CD14-positive monocyte (primary cell): ENCODE measurements around the gene IMMP1L. TPM values are rescaled to one million over a fixed set of nuclear protein-coding genes. Genes with fewer than 3 reads are reported as not detected.

Source experiments
- DNase-seq, 3 donors: peaks; one replicate each; pipeline ENCODE4 v3.0.0-alpha.2; 2011 to 2022
- H2AFZ ChIP-seq: 2 replicates; pipeline ENCODE4 v1.6.0; 2012; ENCODE audit warnings: mild to moderate bottlenecking, low read depth, low read length, inconsistent platforms; ENCODE audit not compliant: insufficient read depth, poor library complexity, severe bottlenecking
- H3K27ac ChIP-seq, 2 donors: 1 replicate in 1 of 2; 2 replicates in 1 of 2; pipeline ENCODE4 v1.5.1; 2012 to 2013; ENCODE audit warnings: low read length in 2 of 2, control low read depth in 1 of 2, inconsistent platforms in 1 of 2, low read depth in 1 of 2, mild to moderate bottlenecking in 1 of 2
- H3K27me3 ChIP-seq, 2 donors: one replicate each; pipeline versions ENCODE4 v1.6.0 to v1.6.1; 2011 to 2013; ENCODE audit warnings: low read length in 2 of 2; ENCODE audit not compliant: control insufficient read depth in 2 of 2, insufficient read depth in 2 of 2
- H3K36me3 ChIP-seq, 2 donors: replicated peaks in 1 of 2; 1 replicate in 1 of 2; 2 replicates in 1 of 2; pipeline versions ENCODE4 v1.5.1 to v1.6.1; 2012 to 2013; ENCODE audit warnings: low read length in 2 of 2, control low read depth in 1 of 2, inconsistent platforms in 1 of 2, mild to moderate bottlenecking in 1 of 2; ENCODE audit not compliant: insufficient read depth in 2 of 2, control insufficient read depth in 1 of 2
- H3K4me1 ChIP-seq, 2 donors: 1 replicate in 1 of 2; 2 replicates in 1 of 2; pipeline versions ENCODE4 v1.5.1 to v1.6.1; 2012 to 2013; ENCODE audit warnings: low read length in 2 of 2, control low read depth in 1 of 2, inconsistent platforms in 1 of 2, mild to moderate bottlenecking in 1 of 2, moderate library complexity in 1 of 2; ENCODE audit not compliant: insufficient read depth in 2 of 2, control insufficient read depth in 1 of 2
- H3K4me2 ChIP-seq: replicated peaks from 2 replicates; pipeline ENCODE3; 2012; ENCODE audit warnings: low read length, moderate library complexity, mild to moderate bottlenecking; ENCODE audit not compliant: poor library complexity, severe bottlenecking; ENCODE audit errors: extremely low read depth
- H3K4me3 ChIP-seq, 3 experiments: fragments of 200-600 bp in 1 of 3; sonication (generic) in 1 of 3; replicated peaks in 1 of 3; 1 replicate in 2 of 3; 2 replicates in 1 of 3; pipeline ENCODE4 v1.5.1; 2011 to 2013; ENCODE audit warnings: low read length in 3 of 3, mild to moderate bottlenecking in 3 of 3, control low read depth in 2 of 3, low read depth in 2 of 3, inconsistent platforms in 1 of 3, moderate library complexity in 1 of 3
- H3K79me2 ChIP-seq: 2 replicates; pipeline ENCODE4 v1.6.0; 2012; ENCODE audit warnings: mild to moderate bottlenecking, control low read depth, inconsistent platforms, low read length, moderate library complexity; ENCODE audit not compliant: insufficient read depth
- H3K9ac ChIP-seq: 2 replicates; pipeline ENCODE4 v1.6.0; 2017; ENCODE audit warnings: low read length, mild to moderate bottlenecking; ENCODE audit not compliant: insufficient read depth, poor library complexity, severe bottlenecking
- H3K9me3 ChIP-seq, 2 donors: replicated peaks in 1 of 2; 1 replicate in 1 of 2; 2 replicates in 1 of 2; pipeline versions ENCODE4 v1.5.1 to v1.6.1; 2012 to 2013; ENCODE audit warnings: low read length in 2 of 2, control low read depth in 1 of 2; ENCODE audit not compliant: control insufficient read depth in 1 of 2, insufficient read depth in 1 of 2
- H4K20me1 ChIP-seq: 2 replicates; pipeline ENCODE4 v1.6.0; 2012; ENCODE audit warnings: mild to moderate bottlenecking, low read length, control low read depth, moderate library complexity; ENCODE audit not compliant: insufficient read depth
- H3K27ac Mint-ChIP-seq, 7 donors: one replicate each; pipeline ENCODE4 v1.8.0; 2020; ENCODE audit warnings: mild to moderate bottlenecking in 7 of 7, mixed read lengths in 7 of 7, moderate library complexity in 6 of 7, inconsistent platforms in 2 of 7
- H3K27me3 Mint-ChIP-seq, 3 donors: one replicate each; pipeline ENCODE4 v1.8.0; 2021 to 2022; ENCODE audit warnings: low read depth in 3 of 3, mild to moderate bottlenecking in 3 of 3, mixed read lengths in 3 of 3, moderate library complexity in 3 of 3, inconsistent platforms in 1 of 3
- H3K36me3 Mint-ChIP-seq, 2 donors: one replicate each; pipeline ENCODE4 v1.8.0; 2020; ENCODE audit warnings: mixed read lengths in 2 of 2, inconsistent platforms in 1 of 2, mild to moderate bottlenecking in 1 of 2
- H3K4me1 Mint-ChIP-seq: one replicate; pipeline ENCODE4 v1.8.0; 2020; ENCODE audit warnings: mild to moderate bottlenecking, mixed read lengths
- H3K4me3 Mint-ChIP-seq, 2 donors: one replicate each; pipeline ENCODE4 v1.8.0; 2020; ENCODE audit warnings: mild to moderate bottlenecking in 2 of 2, mixed read lengths in 2 of 2, moderate library complexity in 1 of 2
- H3K9me3 Mint-ChIP-seq, 7 donors: one replicate each; pipeline ENCODE4 v1.8.0; 2020 to 2022; ENCODE audit warnings: mixed read lengths in 7 of 7, mild to moderate bottlenecking in 6 of 7, moderate library complexity in 6 of 7, inconsistent platforms in 2 of 7
- CTCF ChIP-seq: fragments of 200-600 bp; IDR thresholded peaks from one replicate; pipeline ENCODE4 v1.8.0; 2022; ENCODE audit warnings: antibody characterized with exemption, mild to moderate bottlenecking
- WGBS: methylation state at CpG from one replicate; pipeline ENCODE4 v1.1.5; 2013; ENCODE audit warnings: missing lambda C conversion rate; ENCODE audit not compliant: insufficient coverage; 5-methylcytosine and 5-hydroxymethylcytosine counted together
- intact Hi-C, 2 donors: fragments of 100-400 bp; cut with micrococcal nuclease; formaldehyde crosslinking; loops; one replicate each; pipeline versions ENCODE4 v1.15.0 to v1.15.1; 2023
- polyA plus RNA-seq, 3 donors: library from polyadenylated mRNA; depleted of rRNA in 1 of 3; unstranded in 2 of 3; stranded (reverse) in 1 of 3; fragments of 300-500 nt in 2 of 3; fragments of >200 nt in 1 of 3; fragmentation: Illumina TruSeq in 2 of 3; gene quantifications; 1 replicate in 2 of 3; 2 replicates in 1 of 3; pipeline ENCODE4 v1.2.3, GENCODE V29; 2012 to 2021

The IMMP1L gene
- polyA plus RNA-seq, 3 donors = 0.53 to 5.0 (median 4.7) TPM

GRCh38 chr11:31493235-31493634, 16.2 kb downstream of the IMMP1L start:
- H3K4me3 ChIP-seq = no peak overlapping the region
- intact Hi-C loops = no loop called here
- 93% methylated on average over 2 of the region's 4 CpGs for WGBS
- H3K9me3 ChIP-seq = peaks cover 0 to 8% of the 10 kb centered on the region in 2 donors
- no peak for TF ChIP-seq CTCF
- no peak overlapping the region for H3K27ac ChIP-seq
- H3K27me3 ChIP-seq = no peaks in the 10 kb centered on the region
- Mint-ChIP-seq H3K4me3 (no peak overlapping the region), H3K27me3 (no peaks in the 10 kb centered on the region), H3K36me3 (peaks cover 15 to 19% of the 10 kb centered on the region in 2 donors), H3K27ac (no peak overlapping the region), H3K4me1 (no peaks in the 10 kb centered on the region), H3K9me3 (peaks cover 8 to 24% (median 13%) of the 10 kb centered on the region in 7 donors)
- no peaks in the 10 kb centered on the region for H3K36me3 ChIP-seq
- H3K4me1 ChIP-seq = no peaks in the 10 kb centered on the region
- H3K79me2 ChIP-seq = peaks cover 2% of the 10 kb centered on the region
- no peak overlapping the region for H2AFZ ChIP-seq
- no peak overlapping the region for H3K4me2 ChIP-seq
- no peak for DNase-seq
- no peak overlapping the region for H3K9ac ChIP-seq
- no peaks in the 10 kb centered on the region for H4K20me1 ChIP-seq

- Histone ChIP-seq H3K9me3 (peaks cover 0 to 8% of the 10 kb centered on the region in 2 donors), H3K9ac (no peak overlapping the region), H4K20me1 (no peaks in the 10 kb centered on the region), H3K36me3 (no peaks in the 10 kb centered on the region), H3K27ac (no peak overlapping the region), H3K4me1 (no peaks in the 10 kb centered on the region), H3K79me2 (peaks cover 2% of the 10 kb centered on the region), H3K4me3 (no peak overlapping the region), H3K27me3 (no peaks in the 10 kb centered on the region), H3K4me2 (no peak overlapping the region), H2AFZ (no peak overlapping the region)
- peaks cover 8 to 21% (median 13%) of the 10 kb centered on the region in 7 donors for H3K9me3 Mint-ChIP-seq
- no peak overlapping the region for H3K4me3 Mint-ChIP-seq
- no peaks in the 10 kb centered on the region for H3K4me1 Mint-ChIP-seq
- no peak overlapping the region for H3K27ac Mint-ChIP-seq
- peaks cover 15 to 19% of the 10 kb centered on the region in 2 donors for H3K36me3 Mint-ChIP-seq
- H3K27me3 Mint-ChIP-seq = no peaks in the 10 kb centered on the region
- whole genome bisulfite sequencing = no CpG with 5 or more reads among the region's 2 CpGs
- TF ChIP-seq CTCF = no peak
- no peak for DNase-seq
- intact Hi-C loops = no loop called here
These were observed 17.0 kb downstream of the IMMP1L start for GRCh38 chr11:31492320-31492913.
